ENCODE data around the gene CYLD. TPM values are rescaled to one million over a fixed set of nuclear protein-coding genes. Genes with fewer than 3 reads are reported as not detected.

The CYLD gene
- total and polyA plus RNA-seq, 10 of the 15 experiments (the other 5 are each of a cell fraction or from before 2014, with no cell fraction given) = 19.2 to 106 (median 46.1) TPM

DNA sequence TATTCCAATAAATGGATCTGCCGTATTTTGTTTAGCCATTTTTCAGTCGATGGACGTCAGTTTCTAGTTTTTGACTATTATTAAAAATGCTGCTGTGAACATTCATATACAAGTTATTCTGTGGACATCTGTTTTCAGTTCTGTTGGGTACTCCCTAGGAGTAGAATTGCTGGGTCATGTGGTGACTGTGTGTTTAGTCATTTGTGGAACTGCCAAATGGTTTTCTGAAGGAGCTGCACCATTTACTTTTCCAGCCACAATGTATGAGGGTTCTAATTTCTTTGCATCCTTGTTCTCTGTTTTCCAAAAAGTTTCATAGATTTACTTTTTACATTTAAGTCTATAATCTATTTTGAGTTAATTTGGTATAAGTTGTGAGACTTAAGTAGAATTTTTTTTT is 29.5 kb downstream of the CYLD start:
- no peaks in the 10 kb centered on the region for H3K27me3 ChIP-seq (replicated peaks in 1 of 2; ENCODE audit: control insufficient read depth in 2 of 2, insufficient read depth in 2 of 2, low read length in 1 of 2)
- H3K36me3 ChIP-seq (ENCODE audit: control insufficient read depth in 2 of 2, insufficient read depth in 2 of 2, low read length in 1 of 2) = peaks cover 2 to 16% of the 10 kb centered on the region in 2 experiments
- FAIRE-seq (no peak), ATAC-seq (no peak), DNase-seq (ENCODE audit: low read depth, low spot score) (no peak)
- TF ChIP-seq ZSCAN29 (IDR thresholded peaks at IDR 0.05) (no peak), STAT3 (IDR thresholded peaks at IDR 0.05; ENCODE audit: low read depth, low read length) (no peak)
- TF ChIP-seq, protein P1, sequence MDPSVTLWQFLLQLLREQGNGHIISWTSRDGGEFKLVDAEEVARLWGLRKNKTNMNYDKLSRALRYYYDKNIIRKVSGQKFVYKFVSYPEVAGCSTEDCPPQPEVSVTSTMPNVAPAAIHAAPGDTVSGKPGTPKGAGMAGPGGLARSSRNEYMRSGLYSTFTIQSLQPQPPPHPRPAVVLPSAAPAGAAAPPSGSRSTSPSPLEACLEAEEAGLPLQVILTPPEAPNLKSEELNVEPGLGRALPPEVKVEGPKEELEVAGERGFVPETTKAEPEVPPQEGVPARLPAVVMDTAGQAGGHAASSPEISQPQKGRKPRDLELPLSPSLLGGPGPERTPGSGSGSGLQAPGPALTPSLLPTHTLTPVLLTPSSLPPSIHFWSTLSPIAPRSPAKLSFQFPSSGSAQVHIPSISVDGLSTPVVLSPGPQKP (IDR thresholded peaks at IDR 0.05; ENCODE audit: low read depth, low read length) = no peak
- CTCF ChIA-PET = no interaction called here
- RAD21 ChIA-PET (ENCODE audit: unreplicated experiment) = no interaction called here
- peaks cover 25% of the 10 kb centered on the region for H3K79me2 ChIP-seq (ENCODE audit: control insufficient read depth, insufficient read depth, low read length)
- WGBS (ENCODE audit: insufficient coverage, insufficient replicate concordance, low lambda C conversion rate, missing lambda C conversion rate) = 89% methylated on average over 3 of the region's 3 CpGs
- H4K20me1 ChIP-seq (ENCODE audit: control insufficient read depth, insufficient read depth) = no peaks in the 10 kb centered on the region
- no peaks in the 10 kb centered on the region for H3K4me1 ChIP-seq (ENCODE audit: control insufficient read depth, insufficient read depth, low read length)
- SMC1A ChIA-PET (ENCODE audit: uncharacterized antibody, unreplicated experiment) = interaction anchor here (0.9 to 1.5 kb wide), 2 partner anchors 16 to 27 kb away, joined by 3 to 4 read pairs; no protein-coding TSS in a partner anchor
- no peak overlapping the region for H2AFZ ChIP-seq (ENCODE audit: control insufficient read depth, low read depth, low read length)
- no peak overlapping the region for H3K4me2 ChIP-seq (ENCODE audit: control insufficient read depth, insufficient read depth)
- POLR2A ChIA-PET = no interaction called here
- H3K9me3 ChIP-seq (replicated peaks; ENCODE audit: control insufficient read depth, insufficient read depth, low read length) = peaks cover 7% of the 10 kb centered on the region; the same call in 2 of the 3 replicates
- no peak overlapping the region for H3K27ac ChIP-seq (ENCODE audit: control insufficient read depth, insufficient read depth)
- H3K4me3 ChIP-seq = no peak overlapping the region
- intact Hi-C loops (cut with micrococcal nuclease; ENCODE audit: unreplicated experiment) = no loop called here
- in situ Hi-C loops (cut with MboI) = no loop called here
- no peak overlapping the region for H3K9ac ChIP-seq (ENCODE audit: control insufficient read depth, insufficient read depth, low read length)
- BruUV-seq (replicated peaks) = no TSS peak

- no peak overlapping the region for H2AFZ ChIP-seq (ENCODE audit: control insufficient read depth, low read depth, low read length)
- TF ChIP-seq, protein P2, sequence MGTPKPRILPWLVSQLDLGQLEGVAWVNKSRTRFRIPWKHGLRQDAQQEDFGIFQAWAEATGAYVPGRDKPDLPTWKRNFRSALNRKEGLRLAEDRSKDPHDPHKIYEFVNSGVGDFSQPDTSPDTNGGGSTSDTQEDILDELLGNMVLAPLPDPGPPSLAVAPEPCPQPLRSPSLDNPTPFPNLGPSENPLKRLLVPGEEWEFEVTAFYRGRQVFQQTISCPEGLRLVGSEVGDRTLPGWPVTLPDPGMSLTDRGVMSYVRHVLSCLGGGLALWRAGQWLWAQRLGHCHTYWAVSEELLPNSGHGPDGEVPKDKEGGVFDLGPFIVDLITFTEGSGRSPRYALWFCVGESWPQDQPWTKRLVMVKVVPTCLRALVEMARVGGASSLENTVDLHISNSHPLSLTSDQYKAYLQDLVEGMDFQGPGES (IDR thresholded peaks at IDR 0.05) = no peak
- TF ChIP-seq MYB (IDR thresholded peaks at IDR 0.05; ENCODE audit: borderline replicate concordance, low read depth, low read length) (no peak), ESRRA (IDR thresholded peaks at IDR 0.05; ENCODE audit: low read length) (no peak)
- TF ChIP-seq, protein P3, sequence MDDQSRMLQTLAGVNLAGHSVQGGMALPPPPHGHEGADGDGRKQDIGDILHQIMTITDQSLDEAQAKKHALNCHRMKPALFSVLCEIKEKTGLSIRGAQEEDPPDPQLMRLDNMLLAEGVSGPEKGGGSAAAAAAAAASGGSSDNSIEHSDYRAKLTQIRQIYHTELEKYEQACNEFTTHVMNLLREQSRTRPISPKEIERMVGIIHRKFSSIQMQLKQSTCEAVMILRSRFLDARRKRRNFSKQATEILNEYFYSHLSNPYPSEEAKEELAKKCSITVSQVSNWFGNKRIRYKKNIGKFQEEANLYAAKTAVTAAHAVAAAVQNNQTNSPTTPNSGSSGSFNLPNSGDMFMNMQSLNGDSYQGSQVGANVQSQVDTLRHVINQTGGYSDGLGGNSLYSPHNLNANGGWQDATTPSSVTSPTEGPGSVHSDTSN (IDR thresholded peaks at IDR 0.05; ENCODE audit: insufficient replicate concordance, low read depth, low read length) = no peak
- in situ Hi-C loops (cut with MboI) = no loop called here
- DNase-seq (ENCODE audit: low read depth, low spot score) (no peak), FAIRE-seq (no peak), ATAC-seq (no peak)
- no peaks in the 10 kb centered on the region for H3K27me3 ChIP-seq (replicated peaks in 1 of 2; ENCODE audit: control insufficient read depth in 2 of 2, insufficient read depth in 2 of 2, low read length in 1 of 2)
- H3K27ac ChIP-seq (ENCODE audit: control insufficient read depth, insufficient read depth) = no peak overlapping the region
- WGBS (ENCODE audit: insufficient coverage, insufficient replicate concordance, low lambda C conversion rate, missing lambda C conversion rate) = 93% methylated on average over 5 of the region's 5 CpGs
- intact Hi-C loops (cut with micrococcal nuclease; ENCODE audit: unreplicated experiment) = no loop called here
- H3K79me2 ChIP-seq (ENCODE audit: control insufficient read depth, insufficient read depth, low read length) = peaks cover 24% of the 10 kb centered on the region
- ChIA-PET RAD21 (ENCODE audit: unreplicated experiment) (interaction anchor here (0.7 kb wide), 1 partner anchor 31 kb away, joined by 3 read pairs; no protein-coding TSS in a partner anchor), POLR2A (interaction anchor here (0.6 kb wide), 1 partner anchor 79 kb away, joined by 3 read pairs; no protein-coding TSS in a partner anchor), CTCF (interaction anchor here (1.3 to 2.0 kb wide), 2 partner anchors 32 to 107 kb away, joined by 5 to 8 read pairs; no protein-coding TSS in a partner anchor), SMC1A (ENCODE audit: uncharacterized antibody, unreplicated experiment) (interaction anchor here (0.7 kb wide), 1 partner anchor 10 kb away, joined by 3 read pairs; no protein-coding TSS in a partner anchor)
- no peaks in the 10 kb centered on the region for H4K20me1 ChIP-seq (ENCODE audit: control insufficient read depth, insufficient read depth)
- H3K9ac ChIP-seq (ENCODE audit: control insufficient read depth, insufficient read depth, low read length) = no peak overlapping the region
- BruUV-seq (replicated peaks) = no TSS peak
- H3K4me3 ChIP-seq = no peak overlapping the region
- no peaks in the 10 kb centered on the region for H3K4me1 ChIP-seq (ENCODE audit: control insufficient read depth, insufficient read depth, low read length)
- H3K9me3 ChIP-seq (replicated peaks; ENCODE audit: control insufficient read depth, insufficient read depth, low read length) = peaks cover 2% of the 10 kb centered on the region; the same call in 2 of the 3 replicates
- no peak overlapping the region for H3K4me2 ChIP-seq (ENCODE audit: control insufficient read depth, insufficient read depth)
- peaks cover 2 to 20% of the 10 kb centered on the region in 2 experiments for H3K36me3 ChIP-seq (ENCODE audit: control insufficient read depth in 2 of 2, insufficient read depth in 2 of 2, low read length in 1 of 2)
These were observed 32.5 kb downstream of the CYLD start for GRCh38 chr16:50774405-50774804.
